Measurements from ENCODE around the gene REG1A.

Gene REG1A

DNA sequence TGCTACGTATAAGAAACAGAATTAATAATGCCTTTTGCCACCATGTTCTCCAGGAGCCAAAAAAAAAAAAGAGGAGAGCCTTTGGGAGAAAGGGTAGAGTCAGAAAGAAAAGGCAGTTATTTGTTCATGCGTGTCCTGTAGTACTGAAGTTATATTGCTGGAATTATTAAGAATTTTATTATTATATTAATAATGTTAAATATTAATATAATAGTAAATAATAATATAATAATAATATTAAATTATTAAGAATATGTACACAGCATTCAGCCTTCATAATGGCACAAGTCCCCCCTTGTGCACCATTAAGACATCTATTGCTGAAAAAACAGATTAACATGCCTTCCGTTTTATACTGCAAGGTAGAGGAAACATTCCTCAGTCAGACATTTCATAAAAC is 8.1 kb downstream of the REG1A start:
- DNase-seq, result no peak

DNA sequence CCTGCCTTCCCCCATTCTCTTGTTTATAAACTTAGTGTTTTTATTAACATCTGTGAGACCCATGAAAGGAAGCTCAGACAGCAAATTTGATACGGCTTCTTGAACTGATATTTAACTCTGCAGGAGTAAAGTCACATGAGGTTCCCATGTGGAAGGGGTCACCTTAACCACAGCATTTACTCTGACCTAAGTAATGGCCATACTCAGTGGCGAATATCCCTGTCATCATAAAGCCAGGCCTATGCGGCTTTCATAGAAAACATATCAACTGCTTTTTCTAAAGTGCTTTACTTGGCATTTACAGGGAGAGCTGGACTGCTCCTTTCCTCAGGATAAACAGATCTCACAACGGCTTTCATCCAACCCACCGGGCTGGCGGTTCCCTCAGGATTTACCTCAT is 9.0 kb downstream of the REG1A start:
- no peak for DNase-seq

DNA sequence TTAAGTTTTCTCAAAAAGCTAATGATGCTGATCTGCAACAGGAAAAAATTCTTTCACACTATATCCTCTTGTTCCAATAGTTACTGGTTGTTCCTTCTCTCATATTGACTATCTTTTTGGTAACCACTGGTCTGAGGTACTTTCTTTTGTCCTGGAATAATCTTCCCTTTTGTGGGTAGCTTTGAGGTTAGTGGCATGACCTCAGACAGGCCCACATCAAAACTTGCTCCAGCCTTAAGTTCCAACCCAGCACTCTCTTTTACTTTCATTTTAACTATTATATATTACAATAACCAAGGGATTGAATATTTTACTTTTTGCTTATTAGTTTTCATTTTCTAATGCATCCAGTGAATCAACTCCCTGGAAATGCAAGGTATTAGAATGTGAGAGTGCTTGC is 9.5 kb downstream of the REG1A start:
- DNase-seq, result no peak

DNA sequence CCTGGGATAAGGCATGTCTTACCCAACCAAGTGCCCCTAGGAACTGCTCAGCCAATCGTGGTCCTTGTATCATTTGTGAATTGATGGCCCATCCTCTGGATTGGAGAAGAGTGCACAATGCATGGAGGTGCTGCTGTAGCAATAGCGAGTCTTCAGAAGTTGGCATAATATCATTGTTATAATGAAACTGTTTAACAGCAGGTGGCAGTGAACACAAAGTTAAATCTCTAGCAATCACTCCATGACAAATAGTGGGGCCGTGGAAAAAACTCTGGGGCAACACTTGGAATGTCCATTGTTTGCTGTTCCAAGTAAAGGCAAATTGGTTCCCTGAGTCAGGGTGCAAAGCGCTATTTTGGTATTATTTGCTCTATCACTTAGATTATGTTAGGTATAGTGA is 11.4 kb downstream of the REG1A start:
- no peak for DNase-seq

DNA sequence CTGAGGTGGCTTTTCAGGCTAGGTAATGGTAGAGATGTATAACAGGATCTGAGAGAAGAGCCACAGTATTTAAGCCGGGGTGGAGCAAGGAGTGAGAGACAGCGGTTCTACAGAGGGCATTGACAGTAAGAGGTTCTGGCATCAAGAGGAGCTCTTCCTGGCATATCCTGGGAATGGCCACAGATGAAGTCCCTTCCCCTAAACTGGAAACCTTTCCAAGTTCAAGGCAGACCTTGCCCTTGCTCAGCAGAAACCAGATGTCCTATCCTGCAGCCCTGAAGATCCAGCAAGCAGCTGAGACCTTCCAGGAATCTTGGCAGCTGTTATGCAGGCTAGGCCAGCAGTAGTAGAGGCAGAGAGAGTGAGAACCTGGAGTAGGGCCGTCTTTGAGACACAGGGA is 18.1 kb downstream of the REG1A start:
- no peak for DNase-seq

DNA sequence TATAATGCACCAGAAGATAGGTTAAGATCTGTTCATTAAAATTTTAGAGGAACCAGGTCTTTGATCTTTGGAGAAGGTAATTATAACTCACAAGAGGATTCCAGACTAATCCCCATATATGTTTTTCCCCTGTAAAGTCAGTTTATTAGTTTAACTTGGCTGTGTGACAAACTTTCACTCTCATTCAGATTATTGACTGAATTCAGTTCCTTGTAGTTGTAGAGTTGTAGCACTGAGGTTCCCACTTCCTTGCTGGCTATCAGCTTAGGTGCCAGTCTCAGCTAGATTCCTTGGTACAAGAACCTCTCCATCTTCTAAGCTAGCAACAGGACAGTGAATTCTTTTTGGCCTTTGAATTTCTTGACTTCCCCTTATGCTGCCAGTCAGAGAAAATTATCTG is 19.1 kb downstream of the REG1A start:
- DNase-seq, result no peak

DNA sequence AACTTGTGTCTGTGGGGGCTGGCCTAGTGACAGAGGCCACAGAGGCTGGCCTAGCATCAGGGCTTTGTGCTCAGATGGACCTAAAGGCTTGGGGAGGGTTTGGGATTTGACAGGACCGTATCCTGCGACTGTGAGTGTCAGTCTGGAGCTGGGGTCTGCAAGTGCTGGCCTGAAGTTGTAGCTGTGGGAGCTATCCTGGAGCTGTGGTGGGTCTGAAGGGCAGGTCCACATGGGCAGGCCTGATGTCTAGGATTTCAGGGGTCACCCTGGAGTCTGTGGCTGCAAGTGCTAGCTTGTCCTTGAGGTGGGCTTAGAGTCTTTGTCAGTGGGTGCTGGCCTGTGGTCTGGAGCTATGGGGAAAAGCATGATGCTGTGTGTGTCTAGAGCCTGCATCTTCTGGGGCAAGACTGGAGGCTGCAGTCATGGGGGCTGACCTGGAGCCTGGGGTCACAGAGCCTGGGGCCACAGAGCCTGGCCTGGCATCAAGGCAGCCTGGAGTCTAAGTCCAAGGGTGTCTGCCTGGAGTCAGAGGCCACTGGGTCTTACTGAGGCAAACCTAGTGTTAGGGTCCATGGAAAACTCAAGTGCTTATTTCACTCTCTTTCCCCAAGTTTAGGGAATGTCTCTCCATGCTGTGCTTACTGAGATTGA is 35.7 kb downstream of the REG1A start:
- DNase-seq, result no peak

DNA sequence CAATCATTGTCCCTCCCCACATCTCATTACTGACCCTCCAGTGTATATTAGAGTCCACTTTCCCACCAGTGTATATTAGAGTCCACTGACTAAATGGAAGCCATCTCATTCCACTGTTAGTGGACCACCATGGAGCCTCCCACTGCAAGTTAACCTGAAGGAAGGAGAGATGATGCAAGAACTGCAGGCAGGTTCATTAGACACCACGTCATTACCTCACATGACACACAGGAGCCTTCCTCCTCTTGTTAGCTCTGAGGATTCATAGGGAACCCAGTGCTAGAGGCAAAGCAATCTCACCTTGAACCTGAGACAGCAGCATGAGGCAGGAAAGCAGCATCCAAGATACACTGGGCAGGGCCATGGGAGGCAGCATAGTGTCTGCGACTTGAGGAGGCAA is 38.7 kb downstream of the REG1A start:
- no peak for DNase-seq

DNA sequence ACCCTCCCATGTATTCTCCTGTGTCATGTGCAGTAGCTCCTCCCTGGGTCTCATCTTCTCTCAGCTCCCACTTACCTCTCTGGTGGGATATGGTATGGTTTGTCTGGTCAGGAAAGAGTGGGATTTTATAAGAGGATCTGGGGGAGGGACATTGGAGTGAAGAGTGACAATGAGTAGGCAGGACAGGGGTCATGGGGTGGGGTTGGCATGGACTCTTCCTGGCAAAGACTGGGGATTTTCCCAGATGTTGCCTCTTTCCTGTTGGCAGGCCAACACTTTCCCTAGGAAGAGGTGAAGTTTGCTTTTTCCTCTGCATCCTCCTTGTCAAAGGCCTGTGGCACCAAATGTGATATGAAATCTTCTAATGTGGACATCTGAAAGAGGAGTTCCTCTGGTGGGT is 39.4 kb downstream of the REG1A start, which contains the start of gene REG3A:
Gene REG3A (minus strand): TSS at position 101 of the 400 bp plus-strand sequence. CDS start 348 bp downstream, outside the sequence.
- no peak for DNase-seq

DNA sequence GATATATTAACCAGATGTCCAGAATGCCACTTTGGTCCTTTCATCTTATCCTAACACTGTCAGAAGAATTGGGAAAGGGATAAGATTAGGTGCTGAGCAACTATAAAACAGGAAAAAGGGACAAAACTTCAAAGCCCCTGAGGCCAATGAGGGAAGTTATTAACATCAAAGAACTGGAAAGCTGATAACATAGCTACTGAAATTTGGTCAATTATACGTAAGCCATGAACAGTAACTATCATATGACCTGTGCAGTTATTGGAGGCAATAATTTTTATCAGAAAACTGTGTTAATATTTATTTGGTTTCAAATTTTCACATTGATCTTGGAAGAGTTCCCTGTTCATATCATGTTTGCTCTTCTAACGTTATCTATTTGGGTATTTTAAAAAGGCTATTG is 41.8 kb downstream of the REG1A start:
- no peak for DNase-seq

DNA sequence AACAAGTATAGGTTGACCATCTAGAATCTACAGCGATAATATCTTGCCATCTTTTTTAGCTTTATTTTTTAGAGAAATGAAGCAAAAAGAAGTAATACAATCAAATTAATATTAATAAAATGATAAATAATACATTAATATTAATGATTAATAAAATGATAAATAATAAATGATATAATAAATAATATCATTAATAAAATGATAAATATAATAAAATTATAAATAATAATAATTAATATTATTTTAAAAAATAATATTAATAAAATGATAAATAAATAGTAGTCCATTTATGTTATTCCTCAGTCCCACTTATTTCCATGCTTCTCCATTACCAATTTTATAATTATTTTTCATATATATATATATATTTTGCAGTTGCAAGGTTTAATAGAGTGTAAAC is 42.5 kb downstream of the REG1A start:
- no peak for DNase-seq

DNA sequence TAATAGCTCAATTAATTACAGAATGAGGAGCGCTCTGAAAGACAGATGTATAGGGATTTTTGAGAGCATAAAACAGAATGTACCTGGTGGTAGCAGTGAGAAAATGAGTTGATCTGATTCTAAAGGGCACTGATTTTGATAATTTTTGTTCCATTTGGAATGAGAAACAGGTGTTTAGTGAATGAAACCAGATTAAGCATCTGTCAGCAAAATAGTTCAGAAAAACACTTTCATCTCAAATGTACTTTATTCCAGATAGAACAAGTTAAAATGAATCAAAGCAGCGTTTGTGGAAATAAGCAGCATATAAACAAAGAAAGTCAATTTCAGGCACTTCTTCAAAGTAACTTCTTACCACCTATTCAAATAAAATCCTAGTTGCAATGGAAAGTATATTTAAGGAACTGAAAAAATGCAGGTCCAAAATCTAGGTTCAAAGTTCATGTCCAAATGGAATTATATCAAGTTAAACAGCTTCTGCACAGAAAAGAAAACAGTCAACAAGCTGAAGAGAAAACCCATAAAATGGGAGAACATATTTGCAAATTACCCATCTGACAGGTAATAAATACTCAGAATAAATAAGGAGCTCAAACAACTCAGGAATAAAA is 51.2 kb downstream of the REG1A start:
- no peak for DNase-seq

Data from NCI-H2029 (cell line).